HL-60 (cell line): ENCODE measurements around the gene MX2.

Experiments
- DNase-seq, 2 experiments: peaks; one replicate each; pipeline ENCODE4 v3.0.0-alpha.2; 2010 to 2020; ENCODE audit warnings: low read depth in 1 of 2, low spot score in 1 of 2
- H3K27ac ChIP-seq: fragments of 250-450 bp; sonication (Bioruptor Pico); replicated peaks from 2 replicates; pipeline ENCODE4 v1.5.1; 2020; ENCODE audit warnings: mild to moderate bottlenecking, moderate library complexity
- H3K27me3 ChIP-seq: fragments of 250-450 bp; sonication (Bioruptor Pico); 2 replicates; pipeline ENCODE4 v1.5.1; 2021; ENCODE audit warnings: mild to moderate bottlenecking, moderate library complexity; ENCODE audit not compliant: insufficient read depth, poor library complexity, severe bottlenecking
- H3K4me3 ChIP-seq: replicated peaks from 2 replicates; pipeline ENCODE4 v1.5.1; 2011; ENCODE audit warnings: mild to moderate bottlenecking, control low read depth, low read length; ENCODE audit not compliant: insufficient read depth
- GABPA ChIP-seq: IDR thresholded peaks from 2 replicates; pipeline ENCODE4 v1.6.1; 2012; ENCODE audit warnings: low read depth
- POLR2AphosphoS5 ChIP-seq: IDR thresholded peaks from 2 replicates; pipeline ENCODE4 v1.6.1; 2012; ENCODE audit warnings: low read depth
- SPI1 ChIP-seq: IDR thresholded peaks from 2 replicates; pipeline ENCODE4 v1.6.1; 2012; ENCODE audit warnings: low read depth, mild to moderate bottlenecking, borderline replicate concordance
- TF ChIP-seq, protein P1 (sequence below): IDR thresholded peaks from one replicate; pipeline ENCODE4 v1.5.1; 2011; ENCODE audit warnings: low read length, control low read depth, inconsistent platforms; ENCODE audit not compliant: insufficient read depth
- TF ChIP-seq, protein P2 (sequence below): IDR thresholded peaks from 2 replicates; pipeline ENCODE4 v1.6.1; 2012; ENCODE audit warnings: low read depth; ENCODE audit not compliant: insufficient replicate concordance

The MX2 gene

DNA sequence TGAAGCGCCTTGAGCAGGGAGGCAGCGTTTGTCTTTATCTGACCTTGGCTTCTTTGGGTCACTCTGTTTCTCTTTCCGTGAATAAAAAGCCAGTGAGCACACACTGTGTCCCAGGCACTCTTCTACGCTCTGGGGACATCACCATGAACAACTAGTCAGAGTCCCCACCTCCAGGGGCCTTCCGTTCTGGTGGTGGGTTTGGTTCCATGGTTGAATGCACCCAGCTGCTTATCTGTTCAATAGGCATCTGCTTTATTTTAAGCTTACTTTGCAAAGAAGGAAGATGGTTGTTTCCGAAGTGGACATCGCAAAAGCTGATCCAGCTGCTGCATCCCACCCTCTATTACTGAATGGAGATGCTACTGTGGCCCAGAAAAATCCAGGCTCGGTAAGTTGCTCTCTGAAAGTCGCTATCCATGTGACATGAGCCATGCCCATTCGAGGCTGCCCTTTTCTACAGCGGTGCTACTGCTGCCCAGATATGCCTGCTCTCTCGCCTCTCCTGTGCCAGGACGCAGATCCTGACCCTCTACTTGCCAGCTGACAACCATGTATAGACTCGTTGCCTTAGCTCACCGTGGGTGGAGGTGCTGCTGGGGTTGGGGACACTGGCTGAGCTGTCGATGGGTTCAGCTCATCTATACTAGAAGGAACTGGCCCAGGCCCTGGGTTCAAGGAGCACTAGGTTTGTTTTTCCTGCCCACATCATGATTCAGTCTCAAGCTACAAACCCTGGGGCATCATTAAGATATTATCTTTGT lies 70.1 kb downstream of the MX2 start:
- DNase-seq: no peak
- Histone ChIP-seq H3K4me3 (no peak overlapping the region), H3K27ac (no peak overlapping the region), H3K27me3 (peaks cover 2% of the 10 kb centered on the region)
- TF ChIP-seq, protein P1, sequence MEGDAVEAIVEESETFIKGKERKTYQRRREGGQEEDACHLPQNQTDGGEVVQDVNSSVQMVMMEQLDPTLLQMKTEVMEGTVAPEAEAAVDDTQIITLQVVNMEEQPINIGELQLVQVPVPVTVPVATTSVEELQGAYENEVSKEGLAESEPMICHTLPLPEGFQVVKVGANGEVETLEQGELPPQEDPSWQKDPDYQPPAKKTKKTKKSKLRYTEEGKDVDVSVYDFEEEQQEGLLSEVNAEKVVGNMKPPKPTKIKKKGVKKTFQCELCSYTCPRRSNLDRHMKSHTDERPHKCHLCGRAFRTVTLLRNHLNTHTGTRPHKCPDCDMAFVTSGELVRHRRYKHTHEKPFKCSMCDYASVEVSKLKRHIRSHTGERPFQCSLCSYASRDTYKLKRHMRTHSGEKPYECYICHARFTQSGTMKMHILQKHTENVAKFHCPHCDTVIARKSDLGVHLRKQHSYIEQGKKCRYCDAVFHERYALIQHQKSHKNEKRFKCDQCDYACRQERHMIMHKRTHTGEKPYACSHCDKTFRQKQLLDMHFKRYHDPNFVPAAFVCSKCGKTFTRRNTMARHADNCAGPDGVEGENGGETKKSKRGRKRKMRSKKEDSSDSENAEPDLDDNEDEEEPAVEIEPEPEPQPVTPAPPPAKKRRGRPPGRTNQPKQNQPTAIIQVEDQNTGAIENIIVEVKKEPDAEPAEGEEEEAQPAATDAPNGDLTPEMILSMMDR: no peak
- TF ChIP-seq GABPA: no peak
- no peak for TF ChIP-seq POLR2AphosphoS5
- no peak for TF ChIP-seq SPI1
- TF ChIP-seq, protein P2, sequence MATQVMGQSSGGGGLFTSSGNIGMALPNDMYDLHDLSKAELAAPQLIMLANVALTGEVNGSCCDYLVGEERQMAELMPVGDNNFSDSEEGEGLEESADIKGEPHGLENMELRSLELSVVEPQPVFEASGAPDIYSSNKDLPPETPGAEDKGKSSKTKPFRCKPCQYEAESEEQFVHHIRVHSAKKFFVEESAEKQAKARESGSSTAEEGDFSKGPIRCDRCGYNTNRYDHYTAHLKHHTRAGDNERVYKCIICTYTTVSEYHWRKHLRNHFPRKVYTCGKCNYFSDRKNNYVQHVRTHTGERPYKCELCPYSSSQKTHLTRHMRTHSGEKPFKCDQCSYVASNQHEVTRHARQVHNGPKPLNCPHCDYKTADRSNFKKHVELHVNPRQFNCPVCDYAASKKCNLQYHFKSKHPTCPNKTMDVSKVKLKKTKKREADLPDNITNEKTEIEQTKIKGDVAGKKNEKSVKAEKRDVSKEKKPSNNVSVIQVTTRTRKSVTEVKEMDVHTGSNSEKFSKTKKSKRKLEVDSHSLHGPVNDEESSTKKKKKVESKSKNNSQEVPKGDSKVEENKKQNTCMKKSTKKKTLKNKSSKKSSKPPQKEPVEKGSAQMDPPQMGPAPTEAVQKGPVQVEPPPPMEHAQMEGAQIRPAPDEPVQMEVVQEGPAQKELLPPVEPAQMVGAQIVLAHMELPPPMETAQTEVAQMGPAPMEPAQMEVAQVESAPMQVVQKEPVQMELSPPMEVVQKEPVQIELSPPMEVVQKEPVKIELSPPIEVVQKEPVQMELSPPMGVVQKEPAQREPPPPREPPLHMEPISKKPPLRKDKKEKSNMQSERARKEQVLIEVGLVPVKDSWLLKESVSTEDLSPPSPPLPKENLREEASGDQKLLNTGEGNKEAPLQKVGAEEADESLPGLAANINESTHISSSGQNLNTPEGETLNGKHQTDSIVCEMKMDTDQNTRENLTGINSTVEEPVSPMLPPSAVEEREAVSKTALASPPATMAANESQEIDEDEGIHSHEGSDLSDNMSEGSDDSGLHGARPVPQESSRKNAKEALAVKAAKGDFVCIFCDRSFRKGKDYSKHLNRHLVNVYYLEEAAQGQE: no peak

DNA sequence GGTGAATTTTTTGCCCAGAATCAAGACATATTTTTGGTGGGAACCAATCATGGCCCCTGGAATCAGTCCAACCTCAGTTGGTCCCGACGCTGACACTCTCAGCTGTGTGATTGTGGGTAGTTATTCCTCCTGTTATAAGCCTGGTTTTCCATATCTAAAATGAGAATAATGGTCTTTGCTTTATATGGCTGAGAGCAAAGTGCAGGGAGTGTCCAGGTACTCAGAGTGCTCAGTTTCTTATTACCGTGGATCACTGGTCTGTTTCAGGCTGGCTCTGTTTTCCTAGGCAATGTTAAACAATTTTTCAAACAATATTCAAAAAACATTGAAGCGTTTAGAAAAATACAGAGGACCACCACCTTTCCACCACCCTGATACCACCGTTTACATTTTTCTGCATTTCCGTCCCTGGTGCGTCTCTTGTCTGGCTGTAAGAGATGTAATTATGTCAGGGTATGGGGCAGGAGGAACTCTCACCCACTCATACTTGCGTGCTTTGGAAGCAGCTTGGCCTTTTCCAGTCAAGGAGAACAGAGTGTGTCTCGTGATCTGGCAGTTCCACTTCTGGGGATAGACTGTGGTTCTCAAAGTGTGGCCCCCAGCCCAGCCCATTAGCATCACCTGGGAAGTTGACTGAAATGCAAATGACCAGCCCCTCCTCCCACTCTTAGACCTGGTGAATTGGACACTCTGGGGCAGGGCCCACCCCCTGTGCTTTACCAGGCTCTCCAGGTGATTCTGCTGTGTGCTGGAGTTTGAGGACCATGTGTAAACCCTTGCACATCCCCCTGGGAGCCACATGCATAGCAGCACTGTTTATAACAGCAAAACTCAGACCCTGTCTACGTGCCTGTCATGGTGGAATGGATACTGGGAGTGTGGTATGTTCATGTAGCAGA lies 71.0 kb downstream of the MX2 start:
- no peak for TF ChIP-seq GABPA
- TF ChIP-seq, protein P1: no peak
- no peak for TF ChIP-seq SPI1
- TF ChIP-seq POLR2AphosphoS5: no peak
- TF ChIP-seq, protein P2: no peak
- H3K4me3 ChIP-seq: no peak overlapping the region
- no peak overlapping the region for H3K27ac ChIP-seq
- DNase-seq: no peak
- H3K27me3 ChIP-seq: no peaks in the 10 kb centered on the region

DNA sequence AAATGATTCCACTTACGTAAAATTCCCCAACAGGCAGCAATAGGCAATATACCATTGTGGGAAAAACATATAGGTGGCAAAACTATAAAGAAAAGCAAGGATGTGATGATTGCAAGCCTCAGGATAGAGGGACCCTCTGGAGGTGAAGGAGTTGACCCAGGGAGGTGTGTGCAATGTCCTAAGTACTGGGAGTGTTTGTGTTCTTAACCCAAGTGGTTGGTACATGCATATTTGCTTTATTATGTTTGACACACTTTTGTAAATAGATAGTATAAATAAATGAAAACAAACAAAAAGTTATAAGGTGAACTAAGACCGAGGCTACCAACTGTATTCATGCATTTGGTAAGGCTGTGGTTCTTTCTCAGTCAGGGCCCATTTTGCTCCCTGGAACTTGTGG lies 71.7 kb downstream of the MX2 start:
- H3K27ac ChIP-seq: no peak overlapping the region
- no peak for TF ChIP-seq POLR2AphosphoS5
- no peak for DNase-seq
- no peaks in the 10 kb centered on the region for H3K27me3 ChIP-seq
- H3K4me3 ChIP-seq: no peak overlapping the region

DNA sequence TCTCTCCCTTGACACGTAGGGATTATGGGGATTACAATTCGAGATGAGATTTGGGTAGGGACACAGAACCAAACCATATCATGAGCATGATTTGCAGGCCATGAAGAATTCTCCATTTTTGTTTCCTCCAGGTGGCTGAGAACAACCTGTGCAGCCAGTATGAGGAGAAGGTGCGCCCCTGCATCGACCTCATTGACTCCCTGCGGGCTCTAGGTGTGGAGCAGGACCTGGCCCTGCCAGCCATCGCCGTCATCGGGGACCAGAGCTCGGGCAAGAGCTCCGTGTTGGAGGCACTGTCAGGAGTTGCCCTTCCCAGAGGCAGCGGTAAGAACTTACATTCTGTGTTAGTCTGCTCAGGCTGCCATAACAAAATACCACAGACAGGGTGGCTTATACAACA lies 73.9 kb downstream of the MX2 start:
- no peaks in the 10 kb centered on the region for H3K27me3 ChIP-seq
- TF ChIP-seq, protein P1: no peak
- no peak for DNase-seq

More for the DNA sequence above, 73.9 kb downstream of the MX2 start:
- H3K27ac ChIP-seq: no peak overlapping the region
- no peak overlapping the region for H3K4me3 ChIP-seq
